ENCODE measurements around the gene ST6GAL1. TPM values are rescaled to one million over a fixed set of nuclear protein-coding genes. Genes with fewer than 3 reads are reported as not detected.
"Not testable (repeated sequence)": the region's sequence is repeated elsewhere in the genome, so short reads cannot be mapped to it uniquely, and the experiment has no call there.

ST6GAL1 gene
- total RNA-seq, 1 donor from 2014 or later: 33.8 TPM

DNA sequence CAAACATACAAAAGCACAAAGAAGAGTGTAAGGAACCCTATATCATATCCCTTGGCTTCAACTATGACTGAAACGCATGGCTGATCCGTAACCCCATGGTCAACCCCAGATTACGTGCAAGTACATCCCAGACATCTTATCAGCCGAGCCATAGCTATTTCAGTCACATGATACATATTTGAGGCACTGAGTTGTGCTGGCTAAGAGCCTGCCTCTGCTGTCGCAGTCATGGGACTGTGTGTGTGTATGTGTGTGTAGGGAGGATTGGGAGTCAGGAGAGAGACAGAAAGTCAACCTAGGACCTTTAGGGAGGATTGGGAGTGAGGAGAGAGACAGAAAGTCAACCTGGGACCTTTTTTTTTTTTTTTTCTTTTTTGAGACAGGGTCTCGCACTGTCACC lies 8.4 kb downstream of the ST6GAL1 start:
- FAIRE-seq: no peak

GRCh38 chr3:186939536-186939935 lies 9.2 kb downstream of the ST6GAL1 start:
- DNase-seq (ENCODE audit: low spot score in 2 of 2) (no peak), FAIRE-seq (no peak)

More for the DNA sequence above, 8.4 kb downstream of the ST6GAL1 start:
- DNase-seq (ENCODE audit: low spot score in 2 of 2): no peak

- FAIRE-seq: no peak
- no peak for DNase-seq (ENCODE audit: low spot score in 2 of 2)
Observed at GRCh38 chr3:186940967-186941366, 10.6 kb downstream of the ST6GAL1 start.

- no peak for DNase-seq (ENCODE audit: low spot score in 2 of 2)
- FAIRE-seq: no peak
Observed at GRCh38 chr3:186942168-186942567, 11.8 kb downstream of the ST6GAL1 start.

- FAIRE-seq: no peak
Observed at GRCh38 chr3:186945255-186945823, 15.0 kb downstream of the ST6GAL1 start.

DNA sequence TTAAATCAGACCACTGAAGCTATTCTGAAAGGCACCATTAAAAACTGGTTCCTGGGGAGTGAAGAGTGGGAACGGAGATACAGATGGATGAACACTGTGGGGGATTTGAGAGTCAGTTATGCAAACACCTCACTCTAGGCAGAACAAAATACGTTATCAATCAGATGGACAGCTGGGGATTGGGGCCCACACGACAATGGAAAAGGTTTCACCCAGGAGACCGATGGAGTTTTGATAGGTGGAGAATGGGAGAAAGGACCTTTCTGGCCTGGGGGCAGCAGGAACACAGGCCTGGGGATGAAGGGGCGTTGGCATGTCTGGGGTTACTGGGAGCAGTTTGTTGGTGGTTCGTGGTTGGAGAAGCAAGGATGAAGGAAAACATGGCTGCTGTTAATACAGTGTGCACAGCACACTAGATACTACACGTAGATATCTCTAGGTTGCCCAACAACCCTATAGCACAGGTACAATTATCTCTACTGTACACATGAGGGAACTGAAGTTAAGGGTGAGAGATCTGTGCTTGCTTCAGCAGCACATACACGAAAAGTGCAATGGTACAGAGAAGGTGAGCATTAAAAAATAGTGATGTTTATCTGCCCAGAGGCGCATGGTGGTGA lies 16.5 kb downstream of the ST6GAL1 start:
- DNase-seq (ENCODE audit: low spot score in 2 of 2): no peak
- no peak for FAIRE-seq

More at GRCh38 chr3:186945255-186945823, 15.0 kb downstream of the ST6GAL1 start:
- no peak for DNase-seq (ENCODE audit: low spot score in 2 of 2)

DNA sequence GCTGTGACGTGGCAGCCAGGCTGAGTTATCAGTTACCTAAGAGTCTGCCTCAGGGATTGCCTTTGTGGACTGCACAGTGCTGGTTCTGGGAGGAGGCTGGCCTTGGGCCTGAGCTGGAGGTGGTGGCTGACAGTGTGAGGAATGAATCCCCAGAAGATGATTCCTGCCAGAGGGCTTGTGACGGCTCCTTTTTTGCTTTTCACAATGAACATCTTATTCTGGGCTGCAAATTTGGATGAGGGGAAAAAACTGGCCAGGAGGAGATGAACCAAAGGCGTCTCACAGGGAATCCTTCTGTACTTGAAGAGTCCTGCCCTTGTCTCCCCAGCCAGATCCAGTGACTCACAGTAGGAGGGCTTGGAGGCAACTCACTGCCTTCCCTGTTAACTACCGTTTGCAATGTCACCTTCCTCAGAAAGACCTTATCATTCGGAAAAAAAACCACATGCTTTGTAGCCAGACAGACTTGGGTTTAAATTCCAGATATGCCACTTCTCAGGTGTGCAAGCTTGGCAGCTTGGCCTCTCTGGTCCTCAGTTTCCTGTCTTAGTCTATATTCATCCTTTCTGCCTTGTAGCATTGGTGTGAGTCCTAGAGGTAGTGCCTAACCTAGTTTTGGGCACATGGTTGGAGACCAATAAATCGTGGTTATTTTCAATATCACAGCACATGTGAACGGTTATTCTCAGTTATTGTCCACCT lies 19.1 kb downstream of the ST6GAL1 start:
- FAIRE-seq (no peak), DNase-seq (ENCODE audit: low spot score in 2 of 2) (no peak)

GRCh38 chr3:186950402-186951093 lies 20.2 kb downstream of the ST6GAL1 start:
- no peak for DNase-seq (ENCODE audit: low spot score in 2 of 2)
- FAIRE-seq: no peak

DNA sequence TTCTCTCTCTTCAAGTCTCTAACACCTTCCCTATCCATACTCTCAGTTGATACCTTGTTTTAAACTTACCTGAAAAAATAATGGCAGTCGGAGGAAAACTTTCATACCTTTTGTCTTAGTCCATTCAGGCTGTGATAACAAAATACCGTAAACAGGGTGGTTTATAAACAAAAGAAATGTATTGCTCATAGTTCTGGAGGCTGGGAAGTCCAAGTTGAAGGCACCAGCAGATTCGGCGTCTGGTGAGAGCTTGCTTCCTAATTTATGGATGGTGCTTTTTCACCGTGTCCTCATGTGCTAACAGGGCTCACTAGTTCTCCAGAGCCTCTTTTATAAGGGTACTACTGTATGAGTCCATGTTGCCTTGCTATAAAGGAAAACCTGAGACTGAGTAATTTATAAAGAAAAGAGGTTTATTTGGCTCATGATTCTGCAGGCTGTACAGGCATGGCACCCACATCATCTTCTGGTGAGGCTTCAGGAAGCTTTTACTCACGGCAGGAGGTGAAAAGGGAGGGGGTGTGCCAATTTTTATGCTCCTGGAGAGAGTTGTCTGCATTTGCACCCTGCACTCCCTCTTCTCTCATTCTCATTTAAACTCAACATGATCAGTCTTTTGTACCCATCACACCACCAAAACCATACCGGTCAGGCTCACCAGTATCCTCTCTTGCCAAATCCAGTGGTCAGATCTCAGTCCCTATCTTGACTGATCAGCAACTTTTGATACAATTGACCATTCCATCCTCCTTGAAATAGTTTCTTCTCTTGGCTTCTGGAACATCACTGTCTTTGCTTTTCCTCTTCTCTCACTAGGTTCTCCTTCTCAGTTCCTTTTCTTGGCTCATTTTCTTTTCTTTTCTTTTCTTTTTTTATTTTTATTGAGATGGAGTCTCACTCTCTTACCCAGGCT lies 21.6 kb downstream of the ST6GAL1 start:
- DNase-seq (ENCODE audit: low spot score in 2 of 2) (no peak), FAIRE-seq (no peak)

- DNase-seq (ENCODE audit: low spot score in 2 of 2) (no peak), FAIRE-seq (no peak)
Observed at GRCh38 chr3:186953011-186953487, 22.7 kb downstream of the ST6GAL1 start.

DNA sequence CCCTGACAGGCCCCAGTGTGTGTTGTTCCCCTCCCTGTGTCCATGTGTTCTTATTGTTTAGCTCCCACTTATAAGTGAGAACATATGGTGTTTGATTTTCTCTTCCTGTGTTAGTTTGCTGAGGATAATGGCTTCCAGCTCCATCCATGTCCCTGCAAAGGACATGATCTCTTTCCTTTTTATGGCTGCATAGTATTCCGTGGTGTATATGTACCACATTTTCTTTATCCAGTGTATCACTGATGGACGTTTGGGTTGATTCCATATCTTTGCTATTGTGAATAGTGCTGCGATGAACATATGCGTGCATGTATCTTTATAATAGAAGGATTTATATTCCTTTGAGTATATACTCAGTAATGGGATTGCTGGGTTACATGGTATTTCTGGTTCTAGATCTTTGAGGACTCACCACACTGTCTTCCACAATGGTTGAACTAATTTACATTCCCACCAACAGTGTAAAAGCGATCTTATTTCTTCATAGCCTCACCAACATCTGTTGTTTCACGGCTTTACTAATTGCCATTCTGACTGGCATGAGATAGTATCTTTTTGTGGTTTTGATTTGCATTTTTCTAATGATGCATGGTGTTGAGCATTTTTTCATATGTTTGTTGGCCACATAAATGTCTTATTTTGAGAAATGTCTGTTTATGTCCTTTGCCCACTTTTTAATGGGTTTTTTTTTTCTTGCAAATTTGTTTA lies 23.8 kb downstream of the ST6GAL1 start:
- not testable (repeated sequence) for DNase-seq (ENCODE audit: low spot score in 2 of 2); FAIRE-seq

DNA sequence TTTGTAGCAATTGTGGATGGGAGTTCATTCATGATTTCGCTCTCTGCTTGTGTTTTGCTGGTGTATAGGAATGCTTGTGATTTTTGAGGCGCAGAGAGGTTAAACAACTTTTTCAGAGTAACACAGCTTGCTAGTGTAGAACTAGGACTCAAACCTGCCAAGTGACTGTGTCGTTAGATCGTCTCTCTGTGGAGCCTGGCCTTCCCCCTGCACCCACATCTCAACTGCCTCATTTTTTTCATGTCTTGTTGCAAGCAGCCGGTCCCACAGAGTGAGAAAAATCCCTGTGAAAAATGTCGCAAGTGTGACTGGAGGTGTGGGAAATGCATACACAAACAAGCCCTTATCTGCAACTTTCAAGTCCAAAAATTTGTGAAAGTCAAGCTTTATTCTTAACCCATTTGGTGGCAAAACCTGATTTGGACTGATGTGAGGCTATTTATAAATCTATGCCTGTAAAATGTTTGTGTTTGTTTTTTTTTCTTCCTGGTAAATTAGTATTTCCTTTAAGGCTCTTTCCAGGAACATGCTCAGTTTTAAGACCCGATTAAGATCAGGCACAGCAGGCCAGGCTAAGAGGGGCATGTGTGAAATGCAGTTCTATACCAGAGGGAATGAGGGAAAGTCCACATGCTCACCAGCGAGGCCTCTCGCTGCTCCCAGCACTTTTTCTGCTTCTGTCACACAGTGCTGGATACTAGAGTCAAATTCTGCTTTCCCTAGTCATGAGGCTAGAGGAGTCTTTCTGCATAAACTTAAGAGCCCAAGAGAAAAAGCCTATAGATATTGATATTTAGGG lies 25.8 kb downstream of the ST6GAL1 start:
- DNase-seq (ENCODE audit: low spot score in 2 of 2): no peak
- no peak for FAIRE-seq

- FAIRE-seq (no peak), DNase-seq (ENCODE audit: low spot score in 2 of 2) (no peak)
Observed at GRCh38 chr3:186959029-186959624, 28.8 kb downstream of the ST6GAL1 start.

- DNase-seq (ENCODE audit: low spot score in 2 of 2) (no peak), FAIRE-seq (no peak)
Observed at GRCh38 chr3:186960347-186960746, 30.0 kb downstream of the ST6GAL1 start.

- FAIRE-seq (no peak), DNase-seq (ENCODE audit: low spot score in 2 of 2) (no peak)
Observed at GRCh38 chr3:186962445-186962844, 32.1 kb downstream of the ST6GAL1 start.

DNA sequence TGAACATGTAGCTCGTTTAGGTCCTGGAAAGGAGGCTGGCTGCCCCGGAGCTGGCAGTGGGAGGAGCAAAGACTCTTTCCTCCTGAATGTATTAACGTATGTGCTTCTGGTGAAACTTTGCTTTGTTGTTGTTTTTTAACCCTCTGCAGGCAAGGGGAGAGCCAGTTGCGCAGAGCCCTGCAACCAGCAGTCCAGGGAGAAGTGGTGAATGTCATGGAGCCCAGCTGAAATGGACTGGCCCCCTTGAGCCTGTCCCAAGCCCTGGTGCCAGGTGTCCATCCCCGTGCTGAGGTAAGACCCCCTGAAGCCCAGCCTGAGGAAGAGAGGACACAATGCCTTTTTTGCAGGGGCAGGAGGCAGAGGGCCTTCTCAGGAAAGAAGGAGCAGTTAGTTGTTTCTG lies 33.3 kb downstream of the ST6GAL1 start:
- DNase-seq (ENCODE audit: low spot score in 2 of 2) (no peak), FAIRE-seq (no peak)

DNA sequence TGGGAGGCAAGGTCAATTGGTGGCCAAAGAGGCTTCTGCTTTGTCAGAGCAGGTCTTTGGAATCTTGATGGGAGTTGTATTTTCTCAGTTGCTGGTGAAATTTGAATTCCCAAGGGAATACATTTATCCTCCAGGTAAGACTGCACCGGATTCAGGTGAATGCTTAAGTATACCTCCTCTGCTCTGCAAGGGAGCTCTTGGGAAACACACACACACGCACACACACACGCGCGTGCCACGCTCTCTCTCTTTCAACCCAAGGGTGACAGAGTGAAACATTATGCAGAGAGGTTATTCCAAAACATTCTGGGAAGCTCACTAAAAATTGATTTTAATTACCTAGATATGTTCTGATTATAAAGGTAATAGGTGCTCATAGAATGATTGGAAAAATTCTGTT lies 33.7 kb downstream of the ST6GAL1 start:
- FAIRE-seq (no peak), DNase-seq (ENCODE audit: low spot score in 2 of 2) (no peak)

GRCh38 chr3:186964616-186965015 lies 34.3 kb downstream of the ST6GAL1 start:
- DNase-seq (ENCODE audit: low spot score in 2 of 2): no peak
- no peak for FAIRE-seq

Data from frontal cortex (tissue), 4 donors.